Body of pancreas (tissue), 4 donors: ENCODE measurements around the gene HIBCH.

Source experiments
- POLR2A ChIP-seq, 3 donors: fragments of 450-650 bp; IDR thresholded peaks; one replicate each; pipeline ENCODE4 v1.6.1; 2016; ENCODE audit warnings: antibody characterized with exemption in 3 of 3, mild to moderate bottlenecking in 2 of 3
- TF ChIP-seq, protein P1 (sequence below), 7 experiments: fragments of 450-650 bp in 4 of 7; fragments of 200-600 bp in 3 of 7; sonication (generic) in 3 of 7; IDR thresholded peaks; one replicate each; pipeline ENCODE4 v1.5.1; 2016 to 2019; ENCODE audit warnings: antibody characterized with exemption in 7 of 7

DNA sequence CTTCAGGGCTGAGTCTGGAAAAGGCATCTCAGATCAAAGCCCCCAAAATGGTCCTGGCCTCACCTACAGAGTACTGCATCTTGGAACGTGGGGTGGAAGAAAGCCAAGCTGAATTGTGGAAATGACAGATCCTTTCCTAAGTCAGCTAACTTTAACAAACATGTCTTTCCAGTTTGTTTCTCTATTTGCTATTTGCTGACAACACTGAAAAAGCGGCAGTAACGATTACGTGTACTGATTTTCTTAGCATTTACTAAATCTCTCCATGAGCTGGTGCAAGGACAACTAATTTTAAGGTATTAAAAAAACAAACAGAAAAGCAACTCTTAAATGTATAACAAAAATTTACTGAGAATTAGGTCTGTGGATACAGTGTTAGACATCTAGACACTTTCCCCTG lies 1.1 kb downstream of the HIBCH start:
- TF ChIP-seq, protein P1, sequence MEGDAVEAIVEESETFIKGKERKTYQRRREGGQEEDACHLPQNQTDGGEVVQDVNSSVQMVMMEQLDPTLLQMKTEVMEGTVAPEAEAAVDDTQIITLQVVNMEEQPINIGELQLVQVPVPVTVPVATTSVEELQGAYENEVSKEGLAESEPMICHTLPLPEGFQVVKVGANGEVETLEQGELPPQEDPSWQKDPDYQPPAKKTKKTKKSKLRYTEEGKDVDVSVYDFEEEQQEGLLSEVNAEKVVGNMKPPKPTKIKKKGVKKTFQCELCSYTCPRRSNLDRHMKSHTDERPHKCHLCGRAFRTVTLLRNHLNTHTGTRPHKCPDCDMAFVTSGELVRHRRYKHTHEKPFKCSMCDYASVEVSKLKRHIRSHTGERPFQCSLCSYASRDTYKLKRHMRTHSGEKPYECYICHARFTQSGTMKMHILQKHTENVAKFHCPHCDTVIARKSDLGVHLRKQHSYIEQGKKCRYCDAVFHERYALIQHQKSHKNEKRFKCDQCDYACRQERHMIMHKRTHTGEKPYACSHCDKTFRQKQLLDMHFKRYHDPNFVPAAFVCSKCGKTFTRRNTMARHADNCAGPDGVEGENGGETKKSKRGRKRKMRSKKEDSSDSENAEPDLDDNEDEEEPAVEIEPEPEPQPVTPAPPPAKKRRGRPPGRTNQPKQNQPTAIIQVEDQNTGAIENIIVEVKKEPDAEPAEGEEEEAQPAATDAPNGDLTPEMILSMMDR (IDR thresholded peaks at IDR 0.05) = no peak
- no peak for TF ChIP-seq POLR2A (IDR thresholded peaks at IDR 0.05)
